Measurements from ENCODE around the gene ZCWPW1.
A peak's percentile ranks its signal among the peaks of the same experiment; 100 is the strongest.

- peak; percentile 76; the same call in 1 of the 2 replicates for TF ChIP-seq BCLAF1 (IDR thresholded peaks at IDR 0.05)
- TF ChIP-seq EP300 (IDR thresholded peaks at IDR 0.05; ENCODE audit: borderline replicate concordance in 1 of 2, control insufficient read depth in 1 of 2, low read depth in 2 of 2, low read length in 2 of 2) = 0 out of 4 replicates have a peak, but pooled peaks of 1 of the 2 experiments have one; percentile 28
- no peak for TF ChIP-seq EZH2 (IDR thresholded peaks at IDR 0.05; ENCODE audit: borderline replicate concordance, control insufficient read depth, low read depth, low read length)
- no peak for TF ChIP-seq SIN3A (IDR thresholded peaks at IDR 0.05; ENCODE audit: low read depth, low read length)
- TF ChIP-seq MYC (IDR thresholded peaks at IDR 0.05; ENCODE audit: insufficient read depth, insufficient read length, insufficient replicate concordance, low read length, severe bottlenecking) = no peak
- TF ChIP-seq CTCF (IDR thresholded peaks at IDR 0.05 in 2 of 3, conservative IDR thresholded peaks at IDR 0.05 in 1 of 3; ENCODE audit: control insufficient read depth in 2 of 3, extremely low read depth in 1 of 3, insufficient read depth in 1 of 3, low read depth in 3 of 3, low read length in 3 of 3) = no peak; a peak in 1 of 6 replicates
Observed at GRCh38 chr7:100366411-100367250, 61.9 kb downstream of the ZCWPW1 start.
